ENCODE data around the gene SGCD.

- no peak for TF ChIP-seq POLR2AphosphoS5 (IDR thresholded peaks at IDR 0.05; ENCODE audit: low read depth)
- TF ChIP-seq CTCF (IDR thresholded peaks at IDR 0.05; ENCODE audit: insufficient read depth, low read length), result no peak
- no peak for TF ChIP-seq REST (IDR thresholded peaks at IDR 0.05; ENCODE audit: insufficient replicate concordance, low read depth)
Observed at GRCh38 chr5:156466871-156467270, 139.9 kb downstream of the SGCD start.
